Measurements from ENCODE around the gene SH3BP5L.

DNA sequence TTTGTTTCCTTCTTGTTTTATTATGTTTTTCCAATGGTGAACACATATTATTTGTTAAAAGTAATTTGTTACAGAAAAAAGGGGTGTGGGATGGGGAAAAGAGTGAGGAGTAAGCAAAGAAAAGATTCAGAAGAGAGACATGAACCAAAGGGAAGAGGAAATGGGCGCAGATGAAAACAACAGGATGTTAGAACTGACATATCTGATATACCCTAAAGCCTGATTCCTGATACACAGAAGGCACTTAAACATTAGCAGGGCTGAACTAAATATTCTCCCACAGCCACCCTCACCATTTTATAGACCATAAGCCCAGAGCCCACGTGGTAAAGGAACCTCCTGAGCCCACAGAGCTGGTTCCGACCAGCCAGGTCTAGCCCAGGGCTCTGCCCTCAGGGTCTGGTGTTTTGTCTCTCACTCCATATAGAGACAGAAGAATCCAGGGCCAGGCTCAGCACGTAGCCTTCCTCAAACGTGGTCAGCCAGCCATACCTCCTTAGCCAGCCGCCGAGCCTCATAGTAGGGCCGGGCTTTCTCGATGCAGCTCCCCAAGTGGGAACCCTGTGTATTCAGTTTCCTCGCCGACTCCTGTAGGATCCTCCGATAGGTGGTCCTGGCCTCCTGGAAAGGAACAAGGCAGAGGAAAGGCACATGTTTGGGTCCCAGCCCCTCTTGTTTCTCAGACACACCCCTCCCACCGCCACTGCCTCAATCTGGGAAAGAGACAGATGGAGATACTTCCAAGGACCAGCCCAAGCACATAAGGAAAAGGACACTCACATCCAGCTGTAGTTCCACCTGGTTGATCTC, 9.5 kb downstream of the SH3BP5L start:
- TF ChIP-seq POLR2A (IDR thresholded peaks at IDR 0.05) = no peak
- TF ChIP-seq CTCF (IDR thresholded peaks at IDR 0.05) = no peak

Data from testis (tissue), 2 donors.